Panc1 (cell line): ENCODE measurements around the gene CPLANE2. TPM values are rescaled to one million over a fixed set of nuclear protein-coding genes. Genes with fewer than 3 reads are reported as not detected.
A peak's percentile ranks its signal among the peaks of the same experiment; 100 is the strongest.

Experiments
- ATAC-seq: fragments of 200-7000 bp; cut with Tn5 transposase; 2 replicates; pipeline ENCODE4 v1.9.1; 2020; ENCODE audit warnings: mild to moderate bottlenecking, moderate library complexity
- BruUV-seq: library from RNA; stranded (reverse); fragments of 400-500 nt; replicated peaks from 2 replicates; lab custom pipeline; 2021; lab: Mats Ljungman, UMichigan
- CTCF ChIA-PET: fragments of 300-600 bp; sonication (Branson Sonifier 250); formaldehyde crosslinking; loops from one replicate; lab custom pipeline; 2022; ENCODE audit warnings: antibody characterized with exemption; lab: Charles Lee
- POLR2A ChIA-PET: fragments of 300-600 bp; sonication (Branson Sonifier 250); formaldehyde crosslinking; loops from one replicate; lab custom pipeline; 2022; ENCODE audit warnings: antibody characterized with exemption; lab: Charles Lee
- DNase-seq: peaks from one replicate; pipeline ENCODE4 v3.0.0-alpha.2; 2010; ENCODE audit warnings: low read depth, low spot score
- H3K27ac ChIP-seq: 2 replicates; pipeline ENCODE4 v1.5.1; 2011; ENCODE audit warnings: mild to moderate bottlenecking, low read length, inconsistent platforms
- H3K27me3 ChIP-seq: fragments of 200-500 bp; sonication (Bioruptor generic); 2 replicates; pipeline ENCODE4 v1.6.0; 2014; ENCODE audit warnings: low read length, inconsistent platforms; ENCODE audit not compliant: control insufficient read depth, insufficient read depth
- H3K36me3 ChIP-seq: fragments of 200-500 bp; sonication (Bioruptor generic); 2 replicates; pipeline ENCODE4 v1.5.1; 2014; ENCODE audit warnings: inconsistent platforms, mild to moderate bottlenecking, low read length, moderate library complexity; ENCODE audit not compliant: control insufficient read depth, insufficient read depth
- H3K4me1 ChIP-seq: 2 replicates; pipeline ENCODE4 v1.5.1; 2011; ENCODE audit warnings: inconsistent platforms, mild to moderate bottlenecking, low read length, moderate library complexity; ENCODE audit not compliant: control insufficient read depth, insufficient read depth
- H3K4me3 ChIP-seq, 2 experiments: 2 replicates each; pipeline ENCODE4 v1.5.1; 2011 to 2012; ENCODE audit warnings: low read depth in 2 of 2, low read length in 2 of 2, mild to moderate bottlenecking in 2 of 2, inconsistent platforms in 1 of 2, moderate library complexity in 1 of 2
- H3K9me3 ChIP-seq: fragments of 200-500 bp; sonication (Bioruptor generic); 2 replicates; pipeline ENCODE4 v1.5.1; 2014; ENCODE audit warnings: low read depth, mild to moderate bottlenecking, inconsistent platforms, low read length, moderate library complexity; ENCODE audit not compliant: control insufficient read depth, insufficient read depth
- CTCF ChIP-seq: fragments of 450-650 bp; IDR thresholded peaks from 2 replicates; pipeline ENCODE4 v1.5.1; 2017; ENCODE audit warnings: mild to moderate bottlenecking
- POLR2AphosphoS5 ChIP-seq: IDR thresholded peaks from 2 replicates; pipeline ENCODE4 v1.6.1; 2012; ENCODE audit warnings: mild to moderate bottlenecking, low read depth, low read length, moderate library complexity
- SIN3A ChIP-seq: IDR thresholded peaks from 2 replicates; pipeline ENCODE4 v1.6.1; 2012; ENCODE audit warnings: low read depth, mild to moderate bottlenecking, low read length, moderate library complexity, borderline replicate concordance; ENCODE audit not compliant: insufficient read depth
- TCF7L2 ChIP-seq: IDR thresholded peaks from 2 replicates; pipeline ENCODE4 v1.6.1; 2011; ENCODE audit warnings: mild to moderate bottlenecking, low read depth, low read length, inconsistent platforms
- in situ Hi-C: cut with HindIII; loops from 2 replicates; pipeline ENCODE4 v1.10.0; 2016; ENCODE audit warnings: low sequenced_read_pairs, low pct_unique_long_range_greater_than_20kb
- intact Hi-C: fragments of 100-400 bp; cut with micrococcal nuclease; formaldehyde crosslinking; loops from one replicate; pipeline ENCODE4 v1.10.0; 2022; ENCODE audit not compliant: unreplicated experiment
- total RNA-seq: library from RNA; stranded (reverse); gene quantifications from one replicate; pipeline ENCODE4 v1.2.1, GENCODE V29; 2021; ENCODE audit not compliant: unreplicated experiment
- TF ChIP-seq, protein P1 (sequence below), 2 experiments: IDR thresholded peaks; 2 replicates each; pipeline ENCODE4 v1.6.1; 2011 to 2012; ENCODE audit warnings: low read depth in 2 of 2, control low read depth in 1 of 2, low read length in 1 of 2, mild to moderate bottlenecking in 1 of 2, moderate library complexity in 1 of 2; ENCODE audit not compliant: insufficient read depth in 1 of 2

CPLANE2 gene
- total RNA-seq, 1 experiment from 2014 or later = 17.8 TPM

- H3K36me3 ChIP-seq = no peaks in the 10 kb centered on the region
- peaks cover 57% of the 10 kb centered on the region for H3K4me1 ChIP-seq
- H3K4me3 ChIP-seq = no peak overlapping the region
- TF ChIP-seq, protein P1, sequence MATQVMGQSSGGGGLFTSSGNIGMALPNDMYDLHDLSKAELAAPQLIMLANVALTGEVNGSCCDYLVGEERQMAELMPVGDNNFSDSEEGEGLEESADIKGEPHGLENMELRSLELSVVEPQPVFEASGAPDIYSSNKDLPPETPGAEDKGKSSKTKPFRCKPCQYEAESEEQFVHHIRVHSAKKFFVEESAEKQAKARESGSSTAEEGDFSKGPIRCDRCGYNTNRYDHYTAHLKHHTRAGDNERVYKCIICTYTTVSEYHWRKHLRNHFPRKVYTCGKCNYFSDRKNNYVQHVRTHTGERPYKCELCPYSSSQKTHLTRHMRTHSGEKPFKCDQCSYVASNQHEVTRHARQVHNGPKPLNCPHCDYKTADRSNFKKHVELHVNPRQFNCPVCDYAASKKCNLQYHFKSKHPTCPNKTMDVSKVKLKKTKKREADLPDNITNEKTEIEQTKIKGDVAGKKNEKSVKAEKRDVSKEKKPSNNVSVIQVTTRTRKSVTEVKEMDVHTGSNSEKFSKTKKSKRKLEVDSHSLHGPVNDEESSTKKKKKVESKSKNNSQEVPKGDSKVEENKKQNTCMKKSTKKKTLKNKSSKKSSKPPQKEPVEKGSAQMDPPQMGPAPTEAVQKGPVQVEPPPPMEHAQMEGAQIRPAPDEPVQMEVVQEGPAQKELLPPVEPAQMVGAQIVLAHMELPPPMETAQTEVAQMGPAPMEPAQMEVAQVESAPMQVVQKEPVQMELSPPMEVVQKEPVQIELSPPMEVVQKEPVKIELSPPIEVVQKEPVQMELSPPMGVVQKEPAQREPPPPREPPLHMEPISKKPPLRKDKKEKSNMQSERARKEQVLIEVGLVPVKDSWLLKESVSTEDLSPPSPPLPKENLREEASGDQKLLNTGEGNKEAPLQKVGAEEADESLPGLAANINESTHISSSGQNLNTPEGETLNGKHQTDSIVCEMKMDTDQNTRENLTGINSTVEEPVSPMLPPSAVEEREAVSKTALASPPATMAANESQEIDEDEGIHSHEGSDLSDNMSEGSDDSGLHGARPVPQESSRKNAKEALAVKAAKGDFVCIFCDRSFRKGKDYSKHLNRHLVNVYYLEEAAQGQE (IDR thresholded peaks at IDR 0.05; ENCODE audit: insufficient read depth in 1 of 2, low read depth in 2 of 2, low read length in 1 of 2) = no peak
- TF ChIP-seq POLR2AphosphoS5 = no peak
- no peak for TF ChIP-seq TCF7L2
- no peak for TF ChIP-seq CTCF
- TF ChIP-seq SIN3A = no peak
- peak overlapping the region; percentile 85 for H3K27ac ChIP-seq
- ATAC-seq = no peak; the same call in 1 of the 2 replicates
- intact Hi-C loops (loop anchor here (10.0 kb wide), 1 partner anchor 64 kb away; no protein-coding TSS in a partner anchor), in situ Hi-C loops (no loop called here)
- DNase-seq = no peak
- CTCF ChIA-PET = interaction anchor here (0.9 to 1.6 kb wide), 4 partner anchors 32 to 110 kb away, joined by 3 to 13 read pairs (median 5); no protein-coding TSS in a partner anchor
- no peaks in the 10 kb centered on the region for H3K9me3 ChIP-seq
- no TSS peak for BruUV-seq
- POLR2A ChIA-PET = no interaction called here
- H3K27me3 ChIP-seq = no peaks in the 10 kb centered on the region
These were observed 48.0 kb downstream of the CPLANE2 start for GRCh38 chr1:16189003-16189402.

- Histone ChIP-seq H3K9me3 (no peaks in the 10 kb centered on the region), H3K27me3 (no peaks in the 10 kb centered on the region), H3K4me1 (peaks cover 68% of the 10 kb centered on the region), H3K27ac (peak overlapping the region; percentile 85), H3K36me3 (no peaks in the 10 kb centered on the region), H3K4me3 (no peak overlapping the region)
- POLR2A ChIA-PET = interaction anchor here (0.6 kb wide), 1 partner anchor 22 kb away, joined by 5 read pairs; no protein-coding TSS in a partner anchor
- intact Hi-C loops = loop anchor here (1.0 to 10.0 kb wide), 2 partner anchors 63 to 110 kb away; no protein-coding TSS in a partner anchor
- CTCF ChIA-PET = interaction anchor here (1.1 to 2.8 kb wide), 3 partner anchors 105 to 109 kb away, joined by 3 to 25 read pairs (median 7); no protein-coding TSS in a partner anchor
- DNase-seq = peak; percentile 86
- TF ChIP-seq POLR2AphosphoS5 (peak; percentile 48; the same call in 1 of the 2 replicates), SIN3A (no peak), TCF7L2 (no peak), CTCF (peak; percentile 98)
- TF ChIP-seq, protein P1 (IDR thresholded peaks at IDR 0.05; ENCODE audit: insufficient read depth in 1 of 2, low read depth in 2 of 2, low read length in 1 of 2) = 0 out of 4 replicates have a peak, but pooled peaks of 1 of the 2 experiments have one; percentile 29
- no TSS peak for BruUV-seq
- in situ Hi-C loops = no loop called here
- peak; percentile 81 for ATAC-seq
These were observed 49.1 kb downstream of the CPLANE2 start for GRCh38 chr1:16187748-16188401.
